SK-N-SH (cell line): ENCODE measurements around the gene PCGF1. TPM values are rescaled to one million over a fixed set of nuclear protein-coding genes. Genes with fewer than 3 reads are reported as not detected.

Source experiments
- CTCF ChIA-PET: fragments of 300-600, 350-600 bp; formaldehyde crosslinking; extraction: SDS; loops from one replicate; lab custom pipeline; 2021; lab: Yijun Ruan, JAX
- POLR2A ChIA-PET: fragments of 350-600 bp; sonication (Branson Sonifier 250); formaldehyde crosslinking; extraction: SDS; loops from one replicate; lab custom pipeline; 2020; ENCODE audit warnings: antibody characterized with exemption, inconsistent platforms; lab: Yijun Ruan, JAX
- DNase-seq: peaks from one replicate; pipeline ENCODE4 v3.0.0; 2012
- H2AFZ ChIP-seq: fragments of 200-600 bp; sonication (generic); 2 replicates; pipeline ENCODE4 v1.8.1; 2016; ENCODE audit warnings: antibody characterized with exemption, mild to moderate bottlenecking, low read depth
- H3F3A ChIP-seq: fragments of 200-600 bp; sonication (generic); replicated peaks from 2 replicates; pipeline ENCODE3; 2016; ENCODE audit warnings: antibody characterized with exemption, mild to moderate bottlenecking; ENCODE audit not compliant: insufficient read depth
- H3K27ac ChIP-seq, 2 experiments: fragments of 200-500 bp in 1 of 2; fragments of 200-600 bp in 1 of 2; sonication (Bioruptor generic) in 1 of 2; sonication (generic), shearing (Covaris generic) in 1 of 2; 2 replicates each; pipeline versions ENCODE4 v1.5.1 to v1.6.1; 2014 to 2016; ENCODE audit warnings: low read depth in 2 of 2, inconsistent platforms in 1 of 2, low read length in 1 of 2, mild to moderate bottlenecking in 1 of 2, mixed read lengths in 1 of 2
- H3K27me3 ChIP-seq: fragments of 200-600 bp; sonication (generic), shearing (Covaris generic); 2 replicates; pipeline ENCODE4 v1.6.1; 2016; ENCODE audit warnings: mixed run types; ENCODE audit not compliant: insufficient read depth
- H3K36me3 ChIP-seq, 2 experiments: fragments of 200-500 bp in 1 of 2; fragments of 200-600 bp in 1 of 2; sonication (Bioruptor generic) in 1 of 2; sonication (generic) in 1 of 2; replicated peaks in 1 of 2; 2 replicates each; pipeline versions ENCODE3 to v1.5.1; 2014 to 2016; ENCODE audit warnings: low read length in 1 of 2, mild to moderate bottlenecking in 1 of 2; ENCODE audit not compliant: insufficient read depth in 2 of 2, control insufficient read depth in 1 of 2
- H3K4me1 ChIP-seq, 2 experiments: fragments of 200-500 bp in 1 of 2; fragments of 200-600 bp in 1 of 2; sonication (Bioruptor generic) in 1 of 2; sonication (generic), shearing (Covaris generic) in 1 of 2; 2 replicates each; pipeline versions ENCODE4 v1.5.1 to v1.6.1; 2014 to 2016; ENCODE audit warnings: low read depth in 1 of 2, low read length in 1 of 2, mixed run types in 1 of 2; ENCODE audit not compliant: insufficient read depth in 2 of 2, control insufficient read depth in 1 of 2
- H3K4me2 ChIP-seq: fragments of 200-600 bp; sonication (generic), shearing (Covaris generic); 2 replicates; pipeline ENCODE4 v1.6.1; 2017; ENCODE audit warnings: mixed run types
- H3K4me3 ChIP-seq, 2 experiments: fragments of 200-500 bp in 1 of 2; fragments of 200-600 bp in 1 of 2; sonication (Bioruptor generic) in 1 of 2; sonication (generic), shearing (Covaris generic) in 1 of 2; 2 replicates each; pipeline versions ENCODE4 v1.5.1 to v1.8.1; 2014 to 2016; ENCODE audit warnings: low read depth in 2 of 2, inconsistent platforms in 1 of 2, low read length in 1 of 2, mild to moderate bottlenecking in 1 of 2, mixed read lengths in 1 of 2, moderate library complexity in 1 of 2
- H3K79me2 ChIP-seq: fragments of 200-600 bp; sonication (generic); 2 replicates; pipeline ENCODE4 v1.8.1; 2017; ENCODE audit warnings: mild to moderate bottlenecking; ENCODE audit not compliant: insufficient read depth
- H3K9ac ChIP-seq: fragments of 200-600 bp; sonication (generic); 2 replicates; pipeline ENCODE4 v1.6.1; 2017; ENCODE audit warnings: mixed run types
- H3K9me2 ChIP-seq: fragments of 200-600 bp; sonication (generic); 2 replicates; pipeline ENCODE4 v1.6.1; 2017; ENCODE audit warnings: mixed run types
- H3K9me3 ChIP-seq: fragments of 200-600 bp; sonication (generic); 2 replicates; pipeline ENCODE4 v1.6.1; 2017; ENCODE audit warnings: mixed run types, mild to moderate bottlenecking, moderate library complexity
- H4K20me1 ChIP-seq: fragments of 200-600 bp; sonication (generic); 2 replicates; pipeline ENCODE4 v1.6.1; 2017; ENCODE audit warnings: mild to moderate bottlenecking, mixed run types; ENCODE audit not compliant: insufficient read depth
- CHD2 ChIP-seq: fragments of 150-350 bp; IDR thresholded peaks from 2 replicates; pipeline ENCODE4 v1.6.1; 2018; ENCODE audit warnings: low read length; ENCODE audit not compliant: partially characterized antibody
- EP300 ChIP-seq, 2 experiments: IDR thresholded peaks; 2 replicates each; pipeline versions ENCODE4 v1.4.0 to v1.6.1; 2012; ENCODE audit warnings: borderline replicate concordance in 1 of 2, low read depth in 1 of 2, low read length in 1 of 2
- FOXM1 ChIP-seq: IDR thresholded peaks from 2 replicates; pipeline ENCODE4 v1.4.0; 2012; ENCODE audit warnings: low read depth, mild to moderate bottlenecking
- MXI1 ChIP-seq: IDR thresholded peaks from 2 replicates; pipeline ENCODE4 v1.6.1; 2012; ENCODE audit warnings: mild to moderate bottlenecking, low read depth, low read length, improper control_type of control experiment
- NFIC ChIP-seq: IDR thresholded peaks from 2 replicates; pipeline ENCODE4 v1.4.0; 2012; ENCODE audit warnings: borderline replicate concordance
- RFX5 ChIP-seq: IDR thresholded peaks from 2 replicates; pipeline ENCODE4 v1.6.1; 2012; ENCODE audit warnings: mild to moderate bottlenecking, improper control_type of control experiment, low read length
- SIN3A ChIP-seq: IDR thresholded peaks from 2 replicates; pipeline ENCODE4 v1.6.1; 2012; ENCODE audit warnings: low read depth, mild to moderate bottlenecking, low read length, moderate library complexity, borderline replicate concordance
- TCF12 ChIP-seq: IDR thresholded peaks from 2 replicates; pipeline ENCODE4 v1.4.0; 2012
- TEAD4 ChIP-seq: IDR thresholded peaks from 2 replicates; pipeline ENCODE4 v1.4.0; 2012; ENCODE audit warnings: mild to moderate bottlenecking, borderline replicate concordance; ENCODE audit not compliant: insufficient read depth
- YY1 ChIP-seq: IDR thresholded peaks from 2 replicates; pipeline ENCODE4 v1.4.0; 2012; ENCODE audit warnings: low read depth, mild to moderate bottlenecking
- WGBS: methylation state at CpG from one replicate; pipeline ENCODE4 v1.1.6; 2017; ENCODE audit warnings: low lambda C conversion rate; 5-methylcytosine and 5-hydroxymethylcytosine counted together
- polyA plus RNA-seq, 3 experiments: library from polyadenylated mRNA; depleted of rRNA; stranded (reverse); fragments of >200 nt; gene quantifications; 2 replicates each; pipeline ENCODE4 v1.2.3, GENCODE V29; 2012
- TF ChIP-seq, protein P1 (sequence below): IDR thresholded peaks from 2 replicates; pipeline ENCODE4 v1.4.0; 2012; ENCODE audit warnings: low read depth, borderline replicate concordance
- TF ChIP-seq, protein P2 (sequence below): IDR thresholded peaks from 2 replicates; pipeline ENCODE4 v1.4.0; 2012; ENCODE audit warnings: low read depth
- TF ChIP-seq, protein P3 (sequence below): fragments of 150-350 bp; IDR thresholded peaks from 2 replicates; pipeline ENCODE4 v1.6.1; 2017; ENCODE audit warnings: antibody characterized with exemption, low read length, low read depth, borderline replicate concordance

The PCGF1 gene
- polyA plus RNA-seq, 1 of the 3 experiments (the other 2 are of a cell fraction), result 44.9 TPM

DNA sequence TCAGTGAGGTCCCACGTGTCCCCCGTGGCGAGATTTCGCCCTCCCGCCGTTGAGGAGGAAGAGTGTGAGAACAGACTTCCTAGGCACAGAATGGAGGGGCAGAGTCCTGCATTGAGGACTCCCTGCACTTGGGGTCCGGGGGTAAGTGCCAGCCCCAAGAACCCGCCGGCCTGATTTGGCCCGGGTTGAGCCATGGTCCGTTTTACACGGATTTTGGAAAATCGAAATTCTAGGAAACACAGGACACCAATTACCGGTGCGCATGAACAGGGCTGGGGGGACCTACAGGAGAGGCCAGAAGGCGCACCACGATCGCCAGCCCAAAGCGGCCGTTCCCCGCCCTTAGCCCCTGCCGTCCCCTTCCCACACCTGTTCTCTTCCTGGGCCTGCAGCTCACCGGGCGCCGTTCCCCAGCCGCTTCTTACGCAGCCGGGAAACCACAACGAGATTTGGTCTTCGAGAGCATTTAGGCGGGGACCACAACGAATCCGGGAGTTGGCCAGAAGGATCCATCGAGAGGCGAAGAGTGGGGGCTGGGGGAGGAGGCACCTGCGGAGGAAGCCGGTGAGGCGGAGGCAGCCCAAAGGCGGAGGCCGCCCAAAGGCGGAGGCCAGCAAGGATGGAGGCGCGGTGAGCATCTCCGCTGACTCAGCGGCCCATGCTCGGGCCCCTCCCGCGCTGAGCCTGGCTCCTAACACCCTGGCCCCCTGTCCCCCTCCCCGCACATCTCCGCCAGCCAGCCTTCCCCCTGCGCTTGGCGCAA lies 6.3 kb upstream of the PCGF1 start:
- no peak for DNase-seq
- ChIA-PET POLR2A (interaction anchor here (0.7 to 1.9 kb wide), 15 partner anchors 9 to 74 kb away, joined by 3 to 7 read pairs (median 4); partner anchors contain the start of genes AUP1, CCDC142, DQX1 and HTRA2), CTCF (interaction anchor here (0.9 to 3.1 kb wide), 10 partner anchors 10 to 75 kb away, joined by 3 to 14 read pairs (median 8); partner anchors contain the start of genes AUP1, CCDC142, DQX1 and HTRA2)
- Histone ChIP-seq H3K36me3 (peaks cover 4% of the 10 kb centered on the region in 2 experiments), H3K4me3 (peak overlapping the region; percentile 68 to 90), H3K4me1 (peaks cover 9 to 19% of the 10 kb centered on the region in 2 experiments; a peak in 2 of 4 replicates), H3K9ac (peak overlapping the region; percentile 71), H3K79me2 (peaks cover 23% of the 10 kb centered on the region; the same call in 1 of the 2 replicates), H3K9me2 (no peaks in the 10 kb centered on the region), H3K9me3 (no peaks in the 10 kb centered on the region), H3K27ac (peak overlapping the region; percentile 53 to 95; a peak in 3 of 4 replicates), H2AFZ (peak overlapping the region; percentile 90), H3K4me2 (peak overlapping the region; percentile 99), H4K20me1 (no peaks in the 10 kb centered on the region), H3F3A (peaks cover 23% of the 10 kb centered on the region), H3K27me3 (no peaks in the 10 kb centered on the region)
- TF ChIP-seq, protein P1, sequence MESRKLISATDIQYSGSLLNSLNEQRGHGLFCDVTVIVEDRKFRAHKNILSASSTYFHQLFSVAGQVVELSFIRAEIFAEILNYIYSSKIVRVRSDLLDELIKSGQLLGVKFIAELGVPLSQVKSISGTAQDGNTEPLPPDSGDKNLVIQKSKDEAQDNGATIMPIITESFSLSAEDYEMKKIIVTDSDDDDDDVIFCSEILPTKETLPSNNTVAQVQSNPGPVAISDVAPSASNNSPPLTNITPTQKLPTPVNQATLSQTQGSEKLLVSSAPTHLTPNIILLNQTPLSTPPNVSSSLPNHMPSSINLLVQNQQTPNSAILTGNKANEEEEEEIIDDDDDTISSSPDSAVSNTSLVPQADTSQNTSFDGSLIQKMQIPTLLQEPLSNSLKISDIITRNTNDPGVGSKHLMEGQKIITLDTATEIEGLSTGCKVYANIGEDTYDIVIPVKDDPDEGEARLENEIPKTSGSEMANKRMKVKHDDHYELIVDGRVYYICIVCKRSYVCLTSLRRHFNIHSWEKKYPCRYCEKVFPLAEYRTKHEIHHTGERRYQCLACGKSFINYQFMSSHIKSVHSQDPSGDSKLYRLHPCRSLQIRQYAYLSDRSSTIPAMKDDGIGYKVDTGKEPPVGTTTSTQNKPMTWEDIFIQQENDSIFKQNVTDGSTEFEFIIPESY, result no peak
- no peak; the same call in 1 of the 2 replicates for TF ChIP-seq SIN3A
- peak; percentile 14; the same call in 1 of the 2 replicates for TF ChIP-seq NFIC
- TF ChIP-seq, protein P2, sequence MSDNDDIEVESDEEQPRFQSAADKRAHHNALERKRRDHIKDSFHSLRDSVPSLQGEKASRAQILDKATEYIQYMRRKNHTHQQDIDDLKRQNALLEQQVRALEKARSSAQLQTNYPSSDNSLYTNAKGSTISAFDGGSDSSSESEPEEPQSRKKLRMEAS, result peak; percentile 9; the same call in 1 of the 2 replicates
- 0 out of 2 replicates have a peak, but pooled peaks have one; percentile 5 for TF ChIP-seq TCF12
- 8% methylated on average over 34 of the region's 52 CpGs for WGBS

DNA sequence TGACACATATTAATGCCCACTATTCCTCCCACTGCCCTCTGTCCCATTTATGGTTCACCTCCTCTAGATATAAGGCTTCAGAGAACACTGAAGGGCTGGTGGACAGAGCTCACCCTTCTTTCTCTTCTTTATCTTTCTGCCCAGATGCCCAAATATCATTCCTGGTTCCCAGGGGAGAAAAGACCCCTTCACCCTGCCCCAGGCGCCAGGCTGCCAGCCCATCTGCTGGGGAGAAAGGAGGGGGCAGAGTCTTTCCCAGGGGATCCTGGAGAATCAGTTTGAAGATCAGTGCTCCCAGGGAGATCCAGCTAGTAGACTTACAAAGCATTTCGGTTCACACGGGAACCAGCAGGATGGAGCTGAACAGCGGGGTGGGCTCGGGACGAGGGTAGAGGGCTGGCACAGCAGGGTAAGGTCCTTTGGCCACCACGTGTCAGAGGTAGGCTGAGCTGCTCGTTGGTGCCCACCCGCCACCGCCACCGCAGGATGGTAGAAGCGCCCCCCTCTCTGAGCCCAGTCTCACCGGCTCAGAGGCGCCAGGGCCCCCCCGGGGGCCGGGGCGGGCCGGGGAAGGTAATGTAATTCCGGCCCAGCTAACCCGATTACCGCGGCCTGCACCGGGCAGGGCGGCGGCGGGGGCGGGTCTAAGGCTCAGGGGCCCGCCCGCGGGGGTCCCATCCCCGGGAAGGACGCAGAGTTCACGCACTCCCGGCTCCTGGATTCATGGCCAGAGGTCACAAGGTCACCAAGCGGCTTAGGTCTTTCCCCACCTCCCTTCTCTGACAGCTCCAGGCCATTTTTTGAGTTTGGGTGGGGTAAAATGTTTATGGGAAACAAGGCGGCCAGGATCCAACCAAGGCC lies 5.5 kb upstream of the PCGF1 start:
- peak overlapping the region; percentile 68 to 90 for H3K4me3 ChIP-seq
- H3F3A ChIP-seq, result peaks cover 28% of the 10 kb centered on the region
- WGBS, result 16% methylated on average over 16 of the region's 36 CpGs
- 0 out of 2 replicates have a peak, but pooled peaks have one; percentile 16 for TF ChIP-seq FOXM1
- TF ChIP-seq, protein P1, result no peak
- peak; percentile 40 for TF ChIP-seq CHD2
- no peak for TF ChIP-seq RFX5
- TF ChIP-seq YY1, result no peak
- TF ChIP-seq MXI1, result peak; percentile 86
- 0 out of 2 replicates have a peak, but pooled peaks have one; percentile 11 for TF ChIP-seq SIN3A
- peak; percentile 43 to 80; a peak in 3 of 4 replicates for TF ChIP-seq EP300 (IDR thresholded peaks at IDR 0.05; ENCODE audit: borderline replicate concordance in 1 of 2, low read depth in 1 of 2, low read length in 1 of 2)
- 0 out of 2 replicates have a peak, but pooled peaks have one; percentile 38 for TF ChIP-seq TEAD4
- TF ChIP-seq, protein P3, sequence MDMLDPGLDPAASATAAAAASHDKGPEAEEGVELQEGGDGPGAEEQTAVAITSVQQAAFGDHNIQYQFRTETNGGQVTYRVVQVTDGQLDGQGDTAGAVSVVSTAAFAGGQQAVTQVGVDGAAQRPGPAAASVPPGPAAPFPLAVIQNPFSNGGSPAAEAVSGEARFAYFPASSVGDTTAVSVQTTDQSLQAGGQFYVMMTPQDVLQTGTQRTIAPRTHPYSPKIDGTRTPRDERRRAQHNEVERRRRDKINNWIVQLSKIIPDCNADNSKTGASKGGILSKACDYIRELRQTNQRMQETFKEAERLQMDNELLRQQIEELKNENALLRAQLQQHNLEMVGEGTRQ, result no peak
- peaks cover 23% of the 10 kb centered on the region; the same call in 1 of the 2 replicates for H3K79me2 ChIP-seq
- peaks cover 16 to 25% of the 10 kb centered on the region in 2 experiments; a peak in 3 of 4 replicates for H3K4me1 ChIP-seq
- H3K9me3 ChIP-seq, result no peaks in the 10 kb centered on the region
- ChIA-PET POLR2A (interaction anchor here (0.6 to 1.9 kb wide), 7 partner anchors 8 to 55 kb away, joined by 3 to 7 read pairs (median 4); partner anchors contain the start of genes CCDC142, TTC31 and WBP1), CTCF (interaction anchor here (0.7 to 3.1 kb wide), 9 partner anchors 9 to 263 kb away, joined by 3 to 14 read pairs (median 3); partner anchors contain the start of genes CCDC142 and TTC31)
- H4K20me1 ChIP-seq, result no peaks in the 10 kb centered on the region
- H3K27ac ChIP-seq, result peak overlapping the region; percentile 53 to 95; a peak in 3 of 4 replicates
- no peaks in the 10 kb centered on the region for H3K9me2 ChIP-seq
- peak overlapping the region; percentile 71 for H3K9ac ChIP-seq
- H3K4me2 ChIP-seq, result peak overlapping the region; percentile 99
- H3K36me3 ChIP-seq, result peaks cover 4% of the 10 kb centered on the region in 2 experiments
- peak; percentile 92 for DNase-seq
- peak overlapping the region; percentile 90 for H2AFZ ChIP-seq
- no peaks in the 10 kb centered on the region for H3K27me3 ChIP-seq
